VCaP (cell line): ENCODE measurements around the gene SHROOM3.
A peak's percentile ranks its signal among the peaks of the same experiment; 100 is the strongest.

Experiments
- H3K27ac ChIP-seq: fragments of 450-650 bp; 2 replicates; pipeline ENCODE4 v1.5.1; 2017
- CTCF ChIP-seq: fragments of 450-650 bp; conservative IDR thresholded peaks from 2 replicates; pipeline ENCODE4 v1.5.1; 2017; ENCODE audit warnings: mild to moderate bottlenecking, moderate library complexity

The SHROOM3 gene

GRCh38 chr4:76665721-76666120 lies 230.7 kb downstream of the SHROOM3 start:
- no peak overlapping the region for H3K27ac ChIP-seq
- TF ChIP-seq CTCF, result no peak

- TF ChIP-seq CTCF, result no peak
- H3K27ac ChIP-seq, result no peak overlapping the region
These were observed 232.0 kb downstream of the SHROOM3 start for GRCh38 chr4:76666944-76667532.

- no peak for TF ChIP-seq CTCF
- H3K27ac ChIP-seq, result no peak overlapping the region
These were observed 235.6 kb downstream of the SHROOM3 start for GRCh38 chr4:76670631-76671030.

- TF ChIP-seq CTCF, result no peak
- H3K27ac ChIP-seq, result no peak overlapping the region
These were observed 238.3 kb downstream of the SHROOM3 start for GRCh38 chr4:76673362-76673761.

- no peak for TF ChIP-seq CTCF
- no peak overlapping the region for H3K27ac ChIP-seq
These were observed 240.0 kb downstream of the SHROOM3 start for GRCh38 chr4:76674983-76675382.

GRCh38 chr4:76677571-76678326 lies 242.7 kb downstream of the SHROOM3 start:
- peak overlapping the region; percentile 93 for H3K27ac ChIP-seq
- TF ChIP-seq CTCF, result no peak

- no peak for TF ChIP-seq CTCF
- peak overlapping the region; percentile 93 for H3K27ac ChIP-seq
These were observed 244.7 kb downstream of the SHROOM3 start for GRCh38 chr4:76679691-76680090.
